ENCODE measurements around the gene ABCC8.

Gene ABCC8

GRCh38 chr11:17376493-17376892 is 100.2 kb downstream of the ABCC8 start:
- no peaks in the 10 kb centered on the region for H3K27me3 ChIP-seq
- H3K9ac ChIP-seq: no peak overlapping the region
- H4K20me1 ChIP-seq: no peaks in the 10 kb centered on the region
- H3K4me2 ChIP-seq: no peak overlapping the region
- H3K9me3 ChIP-seq: peaks cover 67% of the 10 kb centered on the region
- 0 out of 2 replicates have a peak, but pooled peaks cover 13% of the 10 kb centered on the region for H3K36me3 ChIP-seq
- peaks cover 13% of the 10 kb centered on the region for H3K4me1 ChIP-seq
- H3K27ac ChIP-seq: no peak overlapping the region
- no peak for TF ChIP-seq Cebpa-rat (IDR thresholded peaks at IDR 0.05)
- H3K4me3 ChIP-seq: no peak overlapping the region

DNA sequence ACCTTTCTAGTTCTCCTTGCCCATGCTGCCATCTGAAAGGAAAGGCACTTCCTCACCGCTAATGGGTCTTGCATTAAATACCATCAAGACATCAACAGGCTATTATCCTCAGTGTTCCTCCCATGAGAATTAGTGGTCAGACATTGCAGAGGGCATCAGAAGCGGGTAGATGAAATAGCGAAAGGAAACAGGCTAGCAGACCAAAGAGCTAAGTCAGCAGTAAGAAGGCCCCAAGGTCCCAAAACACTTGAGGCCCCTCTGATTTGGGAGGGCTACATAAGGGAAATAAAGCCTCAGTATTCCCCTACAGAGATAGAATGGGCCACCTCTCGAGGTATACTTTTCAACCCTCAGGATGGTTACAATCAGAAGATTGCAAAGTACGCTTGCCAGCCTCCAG is 101.1 kb downstream of the ABCC8 start:
- Histone ChIP-seq H3K9me3 (peaks cover 76% of the 10 kb centered on the region), H3K4me1 (peaks cover 13% of the 10 kb centered on the region), H3K36me3 (0 out of 2 replicates have a peak, but pooled peaks cover 13% of the 10 kb centered on the region), H3K27ac (no peak overlapping the region), H3K27me3 (no peaks in the 10 kb centered on the region), H3K9ac (no peak overlapping the region), H4K20me1 (no peaks in the 10 kb centered on the region), H3K4me2 (peak overlapping the region; percentile 23), H3K4me3 (no peak overlapping the region)
- no peak for TF ChIP-seq Cebpa-rat (IDR thresholded peaks at IDR 0.05)

GRCh38 chr11:17371614-17372013 is 105.0 kb downstream of the ABCC8 start:
- Histone ChIP-seq H3K9ac (no peak overlapping the region), H3K4me2 (no peak overlapping the region), H4K20me1 (no peaks in the 10 kb centered on the region), H3K27me3 (no peaks in the 10 kb centered on the region), H3K9me3 (peaks cover 92% of the 10 kb centered on the region), H3K36me3 (0 out of 2 replicates have a peak, but pooled peaks cover 18% of the 10 kb centered on the region), H3K27ac (no peak overlapping the region), H3K4me1 (peaks cover 13% of the 10 kb centered on the region), H3K4me3 (0 out of 2 replicates have a peak overlapping the region, but pooled peaks have one; percentile 19)
- no peak for TF ChIP-seq Cebpa-rat (IDR thresholded peaks at IDR 0.05)

DNA sequence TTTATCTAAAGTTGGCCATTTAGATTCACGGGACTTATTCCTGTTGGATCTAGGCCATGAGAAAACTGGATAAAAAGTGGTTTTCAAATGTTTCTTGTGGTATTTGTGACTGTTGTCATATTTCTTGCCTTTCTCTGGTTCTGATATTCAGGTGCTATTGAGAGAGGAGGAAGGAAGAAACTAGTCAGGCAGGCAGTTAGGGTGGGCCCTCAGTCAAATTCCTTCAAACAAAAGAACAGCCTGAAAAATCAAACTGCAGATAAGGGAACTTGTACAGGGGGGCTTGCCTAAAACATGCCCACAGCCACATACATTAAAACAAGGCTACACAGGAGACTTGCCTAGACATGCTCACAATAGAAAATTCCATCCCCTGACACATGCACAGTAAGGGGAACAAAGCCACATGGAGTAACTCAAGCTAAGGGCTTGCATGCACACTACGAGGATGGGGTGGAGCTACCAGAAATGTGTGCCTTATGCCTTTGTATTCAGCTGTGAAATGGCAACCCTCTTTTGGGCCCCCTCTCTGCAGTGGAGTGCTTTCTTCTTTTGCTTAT is 106.9 kb downstream of the ABCC8 start:
- H3K9ac ChIP-seq: no peak overlapping the region
- H3K4me3 ChIP-seq: no peak overlapping the region
- no peaks in the 10 kb centered on the region for H4K20me1 ChIP-seq
- no peak overlapping the region for H3K4me2 ChIP-seq
- peaks cover 79% of the 10 kb centered on the region for H3K9me3 ChIP-seq
- H3K4me1 ChIP-seq: peaks cover under 1% of the 10 kb centered on the region
- no peaks in the 10 kb centered on the region for H3K27me3 ChIP-seq
- 0 out of 2 replicates have a peak, but pooled peaks cover 18% of the 10 kb centered on the region for H3K36me3 ChIP-seq
- TF ChIP-seq Cebpa-rat (IDR thresholded peaks at IDR 0.05): no peak
- no peak overlapping the region for H3K27ac ChIP-seq

DNA sequence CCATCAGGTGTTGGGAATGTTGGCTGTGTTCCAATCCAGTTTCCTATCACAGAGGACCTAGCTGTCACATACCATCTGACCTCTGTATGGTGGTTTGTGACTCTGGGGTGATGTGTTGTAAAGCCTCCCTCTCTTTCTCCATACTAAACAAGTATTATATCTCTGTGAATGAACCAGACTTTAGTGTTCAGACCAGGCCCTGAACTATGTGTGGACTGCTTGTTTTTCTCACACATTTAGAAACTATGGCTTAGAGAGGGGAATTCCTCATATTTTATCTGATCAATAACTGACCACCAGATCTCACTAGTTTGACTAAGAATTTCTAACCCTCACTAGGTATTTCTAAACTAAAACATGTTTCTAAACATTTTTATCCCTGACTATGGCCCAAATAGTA is 107.6 kb downstream of the ABCC8 start:
- peaks cover 78% of the 10 kb centered on the region for H3K9me3 ChIP-seq
- no peak for TF ChIP-seq Cebpa-rat (IDR thresholded peaks at IDR 0.05)
- H4K20me1 ChIP-seq: no peaks in the 10 kb centered on the region
- H3K27me3 ChIP-seq: no peaks in the 10 kb centered on the region
- no peaks in the 10 kb centered on the region for H3K4me1 ChIP-seq
- no peak overlapping the region for H3K9ac ChIP-seq
- H3K4me3 ChIP-seq: no peak overlapping the region
- no peak overlapping the region for H3K27ac ChIP-seq
- H3K36me3 ChIP-seq: 0 out of 2 replicates have a peak, but pooled peaks cover 18% of the 10 kb centered on the region
- H3K4me2 ChIP-seq: no peak overlapping the region

- no peaks in the 10 kb centered on the region for H4K20me1 ChIP-seq
- H3K27ac ChIP-seq: no peak overlapping the region
- no peak overlapping the region for H3K4me3 ChIP-seq
- H3K4me1 ChIP-seq: no peaks in the 10 kb centered on the region
- no peak for TF ChIP-seq Cebpa-rat (IDR thresholded peaks at IDR 0.05)
- H3K9me3 ChIP-seq: peaks cover 73% of the 10 kb centered on the region
- H3K9ac ChIP-seq: no peak overlapping the region
- H3K36me3 ChIP-seq: 0 out of 2 replicates have a peak, but pooled peaks cover 18% of the 10 kb centered on the region
- no peak overlapping the region for H3K4me2 ChIP-seq
- no peaks in the 10 kb centered on the region for H3K27me3 ChIP-seq
Measured at GRCh38 chr11:17368551-17368950, 108.1 kb downstream of the ABCC8 start.

DNA sequence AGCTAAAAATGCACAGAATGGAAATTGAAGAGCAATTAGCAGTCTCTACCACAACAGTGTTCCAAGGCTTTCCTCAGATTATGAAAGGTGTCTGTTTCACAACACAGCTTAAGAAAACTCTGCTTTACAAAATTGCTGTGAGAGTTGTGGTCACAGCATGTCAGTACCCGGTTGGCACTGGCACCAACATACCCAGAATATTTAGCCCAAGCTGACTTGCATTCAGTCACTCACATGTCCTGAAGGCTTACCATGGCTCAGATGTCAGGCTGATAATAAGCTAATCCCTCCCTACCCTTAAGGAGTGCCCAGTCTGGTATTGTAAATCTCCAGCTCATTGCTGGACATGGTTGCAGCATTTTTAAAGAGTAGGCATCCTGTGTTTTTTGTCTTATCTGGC is 110.2 kb downstream of the ABCC8 start:
- H4K20me1 ChIP-seq: no peaks in the 10 kb centered on the region
- no peaks in the 10 kb centered on the region for H3K4me1 ChIP-seq
- H3K9me3 ChIP-seq: peaks cover 52% of the 10 kb centered on the region
- 0 out of 2 replicates have a peak, but pooled peaks cover 4% of the 10 kb centered on the region for H3K36me3 ChIP-seq
- no peak for TF ChIP-seq Cebpa-rat (IDR thresholded peaks at IDR 0.05)
- no peak overlapping the region for H3K4me3 ChIP-seq
- no peaks in the 10 kb centered on the region for H3K27me3 ChIP-seq
- no peak overlapping the region for H3K9ac ChIP-seq
- H3K4me2 ChIP-seq: no peak overlapping the region
- H3K27ac ChIP-seq: no peak overlapping the region

- no peak overlapping the region for H3K4me3 ChIP-seq
- peaks cover 28% of the 10 kb centered on the region for H3K4me1 ChIP-seq
- peaks cover 14% of the 10 kb centered on the region for H3K9me3 ChIP-seq
- H3K27me3 ChIP-seq: peaks cover 52% of the 10 kb centered on the region
- peaks cover 42% of the 10 kb centered on the region for H4K20me1 ChIP-seq
- H3K36me3 ChIP-seq: 0 out of 2 replicates have a peak, but pooled peaks cover 1% of the 10 kb centered on the region
- H3K4me2 ChIP-seq: no peak overlapping the region
- H3K9ac ChIP-seq: no peak overlapping the region
- TF ChIP-seq Cebpa-rat (IDR thresholded peaks at IDR 0.05): no peak
- H3K27ac ChIP-seq: no peak overlapping the region
Measured at GRCh38 chr11:17354601-17354991, 122.0 kb downstream of the ABCC8 start.

DNA sequence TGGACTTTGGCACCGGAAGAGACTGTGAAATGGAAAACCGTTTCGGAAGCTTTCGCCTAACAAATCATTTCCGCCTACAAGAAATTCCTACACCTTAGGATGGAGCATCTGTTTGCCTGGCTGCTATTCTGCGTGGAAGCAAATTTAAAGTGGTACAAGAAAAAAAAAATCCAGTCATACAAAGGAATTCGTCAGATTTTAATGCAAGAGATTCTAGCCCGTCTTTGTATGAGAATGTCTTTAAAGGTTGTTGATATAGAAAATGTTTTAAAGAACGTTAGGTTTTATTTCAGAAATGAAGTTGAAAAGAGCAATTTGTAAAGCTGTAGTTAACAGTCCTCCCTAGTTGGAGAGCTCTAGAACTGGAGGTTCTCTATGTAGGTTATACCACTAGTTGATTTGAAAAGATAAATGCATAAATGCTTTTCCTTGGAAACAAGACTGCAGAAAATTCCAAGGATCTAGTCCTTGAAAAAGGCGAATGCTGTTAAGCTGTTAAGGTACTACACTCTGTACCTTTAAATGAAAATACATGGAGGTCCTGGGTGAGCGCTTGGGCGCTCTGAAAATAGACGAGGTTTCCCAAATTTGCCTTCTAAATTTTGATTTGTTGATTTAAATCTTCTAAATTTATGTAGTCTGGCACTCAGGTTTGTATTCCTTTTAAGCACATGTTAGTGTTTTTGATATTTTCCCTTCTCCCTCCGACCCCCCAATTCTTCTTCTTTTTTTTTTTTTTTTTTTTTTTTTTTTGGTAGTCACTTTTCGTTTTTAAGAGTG is 122.6 kb downstream of the ABCC8 start:
- Histone ChIP-seq H3K27me3 (peaks cover 56% of the 10 kb centered on the region), H3K4me2 (peak overlapping the region; percentile 95), H3K9ac (no peak overlapping the region), H3K4me3 (peak overlapping the region; percentile 64), H3K27ac (no peak overlapping the region), H4K20me1 (peaks cover 47% of the 10 kb centered on the region), H3K9me3 (peaks cover 10% of the 10 kb centered on the region), H3K36me3 (peaks cover 6% of the 10 kb centered on the region), H3K4me1 (peaks cover 28% of the 10 kb centered on the region)
- no peak for TF ChIP-seq Cebpa-rat (IDR thresholded peaks at IDR 0.05)
